Liver (tissue), 3 donors: ENCODE results near the gene CLK3.

Experiments
- CTCF ChIP-seq: fragments of 150-350 bp; IDR thresholded peaks from 2 replicates; pipeline ENCODE4 v1.5.1; 2017; ENCODE audit warnings: improper control_type of control experiment, low read depth, low read length; ENCODE audit not compliant: missing input control
- REST ChIP-seq: IDR thresholded peaks from 2 replicates; pipeline ENCODE4 v1.6.1; 2016; ENCODE audit warnings: antibody characterized with exemption, mild to moderate bottlenecking
- RXRA ChIP-seq, 2 donors: IDR thresholded peaks; 2 replicates each; pipeline ENCODE4 v1.6.1; 2017 to 2018; ENCODE audit warnings: antibody characterized with exemption in 2 of 2, mild to moderate bottlenecking in 1 of 2
- TF ChIP-seq, protein P1 (sequence below): IDR thresholded peaks from 2 replicates; pipeline ENCODE4 v1.6.1; 2016; ENCODE audit warnings: antibody characterized with exemption
- donor health status: healthy.
- donor health status: healthy.

DNA sequence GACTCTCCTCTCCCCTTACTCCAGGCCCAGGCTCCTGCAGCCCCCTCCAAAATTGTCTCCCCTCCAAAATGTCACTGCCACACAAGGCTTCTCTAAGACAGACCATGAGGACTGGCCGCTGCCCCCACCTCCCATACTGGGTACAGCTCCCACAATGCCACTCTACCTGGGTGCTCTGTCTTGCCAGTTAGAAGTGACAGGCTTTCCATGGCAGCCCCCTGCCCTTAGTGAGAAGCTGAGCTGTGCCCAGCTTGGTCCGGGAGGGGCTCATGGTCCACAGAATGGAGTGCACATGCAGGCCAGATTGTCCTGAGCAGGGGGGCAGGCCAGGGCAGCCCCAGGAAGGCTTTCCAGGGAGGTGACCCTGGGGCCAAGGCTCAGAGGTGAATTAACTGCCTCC lies 3.0 kb upstream of the CLK3 start:
- TF ChIP-seq RXRA (IDR thresholded peaks at IDR 0.05) = no peak
- TF ChIP-seq, protein P1, sequence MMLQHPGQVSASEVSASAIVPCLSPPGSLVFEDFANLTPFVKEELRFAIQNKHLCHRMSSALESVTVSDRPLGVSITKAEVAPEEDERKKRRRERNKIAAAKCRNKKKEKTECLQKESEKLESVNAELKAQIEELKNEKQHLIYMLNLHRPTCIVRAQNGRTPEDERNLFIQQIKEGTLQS = no peak
- TF ChIP-seq CTCF = no peak
- no peak for TF ChIP-seq REST
